Measurements from ENCODE around the gene CADM2. TPM values are rescaled to one million over a fixed set of nuclear protein-coding genes. Genes with fewer than 3 reads are reported as not detected.

Gene CADM2
- total and polyA plus RNA-seq, 2 donors from 2014 or later: 0.06 to 0.25 TPM

DNA sequence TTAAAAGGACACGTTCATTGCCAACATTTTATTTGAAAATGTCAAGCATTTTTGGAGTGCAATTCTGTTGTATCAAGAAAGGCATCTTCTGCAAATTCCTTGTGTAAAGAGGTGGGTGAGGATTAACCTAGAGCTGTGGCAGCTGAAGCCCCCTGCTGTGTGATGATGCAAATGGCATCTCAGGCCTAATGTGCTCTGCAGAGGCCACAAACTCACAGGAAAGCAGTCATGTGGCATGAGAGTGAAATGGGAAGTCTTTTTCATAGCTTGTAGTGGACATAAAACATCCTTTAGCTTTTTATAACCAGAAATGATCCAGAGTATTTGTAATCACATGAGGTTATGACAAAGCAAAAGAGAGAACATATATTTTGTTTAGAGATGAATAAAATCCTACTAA is 6.4 kb downstream of the CADM2 start:
- Histone ChIP-seq H3K9ac (ENCODE audit: low read length in 3 of 3) (no peak overlapping the region), H3K4me1 (ENCODE audit: control insufficient read depth in 2 of 3, insufficient read depth in 2 of 3, low read depth in 1 of 3, low read length in 3 of 3) (no peaks in the 10 kb centered on the region), H3K27me3 (ENCODE audit: control insufficient read depth, insufficient read depth, low read length) (peaks cover 21% of the 10 kb centered on the region), H3K9me3 (ENCODE audit: control insufficient read depth in 2 of 3, insufficient read depth in 1 of 3, low read length in 3 of 3) (no peaks in the 10 kb centered on the region), H3K27ac (ENCODE audit: low read depth in 2 of 2, low read length in 2 of 2) (no peak overlapping the region), H3K36me3 (ENCODE audit: control insufficient read depth in 2 of 3, insufficient read depth in 3 of 3, low read length in 3 of 3) (no peaks in the 10 kb centered on the region), H3K4me3 (ENCODE audit: low read length in 3 of 3) (no peak overlapping the region)
- DNase-seq (peak in 2 of 5 donors; percentile 33 to 34), FAIRE-seq (no peak)
- intact Hi-C loops (cut with DNase I): no loop called here
- TF ChIP-seq, protein P1, sequence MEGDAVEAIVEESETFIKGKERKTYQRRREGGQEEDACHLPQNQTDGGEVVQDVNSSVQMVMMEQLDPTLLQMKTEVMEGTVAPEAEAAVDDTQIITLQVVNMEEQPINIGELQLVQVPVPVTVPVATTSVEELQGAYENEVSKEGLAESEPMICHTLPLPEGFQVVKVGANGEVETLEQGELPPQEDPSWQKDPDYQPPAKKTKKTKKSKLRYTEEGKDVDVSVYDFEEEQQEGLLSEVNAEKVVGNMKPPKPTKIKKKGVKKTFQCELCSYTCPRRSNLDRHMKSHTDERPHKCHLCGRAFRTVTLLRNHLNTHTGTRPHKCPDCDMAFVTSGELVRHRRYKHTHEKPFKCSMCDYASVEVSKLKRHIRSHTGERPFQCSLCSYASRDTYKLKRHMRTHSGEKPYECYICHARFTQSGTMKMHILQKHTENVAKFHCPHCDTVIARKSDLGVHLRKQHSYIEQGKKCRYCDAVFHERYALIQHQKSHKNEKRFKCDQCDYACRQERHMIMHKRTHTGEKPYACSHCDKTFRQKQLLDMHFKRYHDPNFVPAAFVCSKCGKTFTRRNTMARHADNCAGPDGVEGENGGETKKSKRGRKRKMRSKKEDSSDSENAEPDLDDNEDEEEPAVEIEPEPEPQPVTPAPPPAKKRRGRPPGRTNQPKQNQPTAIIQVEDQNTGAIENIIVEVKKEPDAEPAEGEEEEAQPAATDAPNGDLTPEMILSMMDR (IDR thresholded peaks at IDR 0.05; ENCODE audit: borderline replicate concordance, extremely low read depth, insufficient read depth): no peak

DNA sequence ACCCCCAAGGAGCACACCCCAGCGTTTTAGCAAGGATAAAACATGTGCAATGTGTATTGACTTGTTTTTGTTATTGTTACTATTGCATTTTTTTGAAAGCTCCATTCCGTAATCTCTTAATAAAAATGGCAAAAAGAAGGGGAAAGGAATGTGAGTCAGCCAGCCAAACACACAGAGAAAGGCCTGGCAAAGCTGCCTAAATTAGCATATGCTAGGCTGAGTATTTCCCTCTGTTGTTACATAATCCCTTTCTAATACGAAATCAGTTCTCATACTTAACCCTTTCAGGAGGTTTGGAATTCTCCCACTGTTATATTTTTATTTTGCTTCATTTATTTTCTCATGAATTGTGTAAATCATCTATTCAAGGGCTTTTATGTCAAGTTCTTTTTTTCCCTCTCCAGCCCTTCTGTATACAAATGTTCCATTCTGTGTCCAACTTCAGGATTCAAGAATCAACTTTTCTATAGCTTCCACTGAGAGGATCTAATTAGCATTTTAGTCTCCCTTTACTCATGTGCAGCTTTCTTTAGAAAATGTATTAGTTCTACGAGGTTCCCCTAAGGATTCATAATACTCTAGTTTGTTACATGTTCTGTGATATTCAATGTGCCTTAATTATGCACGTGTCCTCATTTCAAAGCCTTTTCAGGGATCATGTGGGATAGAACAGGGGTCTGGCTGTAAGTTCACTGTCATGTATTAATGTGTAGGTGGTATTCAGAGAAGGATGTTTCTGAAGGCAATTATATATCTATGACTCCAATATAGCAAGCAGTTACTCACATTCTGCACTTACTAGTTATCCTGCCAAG is 9.2 kb downstream of the CADM2 start:
- intact Hi-C loops (cut with DNase I): no loop called here
- TF ChIP-seq, protein P1 (IDR thresholded peaks at IDR 0.05; ENCODE audit: borderline replicate concordance, extremely low read depth, insufficient read depth): no peak
- Histone ChIP-seq H3K9me3 (ENCODE audit: control insufficient read depth in 2 of 3, insufficient read depth in 1 of 3, low read length in 3 of 3) (no peaks in the 10 kb centered on the region), H3K27me3 (ENCODE audit: control insufficient read depth, insufficient read depth, low read length) (no peaks in the 10 kb centered on the region), H3K27ac (ENCODE audit: low read depth in 2 of 2, low read length in 2 of 2) (no peak overlapping the region), H3K4me1 (ENCODE audit: control insufficient read depth in 2 of 3, insufficient read depth in 2 of 3, low read depth in 1 of 3, low read length in 3 of 3) (no peaks in the 10 kb centered on the region), H3K36me3 (ENCODE audit: control insufficient read depth in 2 of 3, insufficient read depth in 3 of 3, low read length in 3 of 3) (no peaks in the 10 kb centered on the region), H3K9ac (ENCODE audit: low read length in 3 of 3) (no peak overlapping the region), H3K4me3 (ENCODE audit: low read length in 3 of 3) (no peak overlapping the region)
- no peak for FAIRE-seq
- DNase-seq: no peak

DNA sequence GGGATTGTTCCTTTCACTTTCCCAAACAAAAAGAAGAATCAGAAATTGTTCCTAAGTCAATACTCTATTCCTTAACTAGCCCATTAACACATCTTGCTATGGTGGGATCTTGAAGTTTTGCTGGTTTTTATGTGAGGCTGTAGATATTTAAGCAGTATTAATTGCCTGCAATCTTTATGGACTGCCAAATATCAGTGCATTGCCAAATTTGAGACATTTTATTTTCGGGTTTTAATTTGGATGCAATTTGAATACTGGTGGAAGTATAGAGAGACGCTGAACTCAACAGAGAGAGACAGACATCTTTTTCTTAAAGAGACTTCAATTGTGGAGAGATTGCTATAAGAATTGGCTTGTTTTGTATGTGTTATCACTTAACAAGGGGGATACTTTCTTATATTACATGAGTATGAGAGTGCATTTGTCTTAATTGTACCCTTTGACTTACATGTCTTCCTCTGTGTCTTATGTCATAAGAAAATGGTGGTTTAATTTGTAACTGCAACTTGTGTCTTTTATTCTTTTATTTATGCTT is 10.0 kb downstream of the CADM2 start:
- Histone ChIP-seq H3K4me1 (ENCODE audit: control insufficient read depth in 2 of 3, insufficient read depth in 2 of 3, low read depth in 1 of 3, low read length in 3 of 3) (no peaks in the 10 kb centered on the region), H3K27ac (ENCODE audit: low read depth in 2 of 2, low read length in 2 of 2) (no peak overlapping the region), H3K27me3 (ENCODE audit: control insufficient read depth, insufficient read depth, low read length) (no peaks in the 10 kb centered on the region), H3K4me3 (ENCODE audit: low read length in 3 of 3) (no peak overlapping the region), H3K9me3 (ENCODE audit: control insufficient read depth in 2 of 3, insufficient read depth in 1 of 3, low read length in 3 of 3) (no peaks in the 10 kb centered on the region), H3K36me3 (ENCODE audit: control insufficient read depth in 2 of 3, insufficient read depth in 3 of 3, low read length in 3 of 3) (no peaks in the 10 kb centered on the region), H3K9ac (ENCODE audit: low read length in 3 of 3) (no peak overlapping the region)
- DNase-seq (no peak), FAIRE-seq (no peak)
- TF ChIP-seq, protein P1 (IDR thresholded peaks at IDR 0.05; ENCODE audit: borderline replicate concordance, extremely low read depth, insufficient read depth): no peak
- intact Hi-C loops (cut with DNase I): no loop called here

Data from kidney (tissue), 14 donors.